ENCODE data around the gene TXNRD3.

TXNRD3 gene

GRCh38 chr3:126580746-126581145 lies 74.2 kb downstream of the TXNRD3 start:
- DNase-seq: no peak

GRCh38 chr3:126578702-126579101 lies 76.2 kb downstream of the TXNRD3 start:
- no peak for DNase-seq

GRCh38 chr3:126577261-126577660 lies 77.7 kb downstream of the TXNRD3 start:
- DNase-seq: no peak

- DNase-seq: peak; percentile 60
Observed at GRCh38 chr3:126573492-126574117, 81.3 kb downstream of the TXNRD3 start.

GRCh38 chr3:126571078-126571477 lies 83.8 kb downstream of the TXNRD3 start:
- no peak for DNase-seq

GRCh38 chr3:126570103-126570541 lies 84.8 kb downstream of the TXNRD3 start:
- no peak for DNase-seq

- DNase-seq: no peak
Observed at GRCh38 chr3:126569390-126569975, 85.4 kb downstream of the TXNRD3 start.

- DNase-seq: no peak
Observed at GRCh38 chr3:126568776-126569342, 86.1 kb downstream of the TXNRD3 start.

- peak; percentile 28 for DNase-seq
Observed at GRCh38 chr3:126567696-126568438, 87.1 kb downstream of the TXNRD3 start.

GRCh38 chr3:126562737-126563276 lies 92.1 kb downstream of the TXNRD3 start:
- no peak for DNase-seq

GRCh38 chr3:126558336-126559071 lies 96.4 kb downstream of the TXNRD3 start, which contains the start of gene C3orf22:
Gene C3orf22, minus strand, starts transcription at chr3:126558932. Its CDS starts 5,542 bp downstream, at chr3:126553390.
- DNase-seq: no peak

- DNase-seq: no peak
Observed at GRCh38 chr3:126557761-126558160, 97.2 kb downstream of the TXNRD3 start.

GRCh38 chr3:126557415-126557745 lies 97.5 kb downstream of the TXNRD3 start:
- no peak for DNase-seq

Measured in NCI-H69 (cell line).